ENCODE measurements around the gene MYO5C. TPM values are rescaled to one million over a fixed set of nuclear protein-coding genes. Genes with fewer than 3 reads are reported as not detected.

MYO5C gene
- total and polyA plus RNA-seq, 2 donors (not counting 3 experiments of a cell fraction or from before 2014, with no cell fraction given): 7.5 to 19.4 TPM

DNA sequence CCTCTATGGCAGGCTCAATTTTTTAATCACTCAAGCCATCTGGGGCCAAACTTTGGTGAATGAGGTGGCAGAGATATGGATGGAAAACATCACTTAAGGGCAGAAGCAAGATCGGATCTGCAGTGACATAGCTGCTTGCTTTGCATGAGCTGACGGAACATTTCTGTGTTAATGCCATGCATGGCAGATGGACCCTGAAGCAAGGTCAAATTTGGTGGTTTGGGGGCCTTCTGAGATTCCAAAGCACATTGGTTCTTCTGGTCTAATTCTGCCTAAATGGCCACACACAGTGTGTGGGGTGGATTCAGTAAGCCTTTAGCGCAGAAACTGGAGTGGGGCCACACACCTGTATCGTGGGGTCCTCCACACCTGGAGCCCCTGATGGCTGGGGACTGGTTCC lies 144.7 kb downstream of the MYO5C start:
- Histone ChIP-seq H3K9me3 (replicated peaks; ENCODE audit: control insufficient read depth, insufficient read depth, low read length) (no peaks in the 10 kb centered on the region), H3K4me3 (replicated peaks in 1 of 3; ENCODE audit: insufficient read depth in 1 of 3, low read depth in 1 of 3, low read length in 3 of 3) (no peak overlapping the region), H4K20me1 (replicated peaks; ENCODE audit: control insufficient read depth, extremely low read depth, insufficient read depth, low read length) (no peaks in the 10 kb centered on the region), H2AFZ (ENCODE audit: low read depth, low read length) (no peak overlapping the region), H3K9me1 (replicated peaks; ENCODE audit: control insufficient read depth, extremely low read depth, insufficient read depth, low read length) (no peaks in the 10 kb centered on the region), H3K79me2 (ENCODE audit: control insufficient read depth, insufficient read depth, low read length) (no peaks in the 10 kb centered on the region), H3K4me2 (ENCODE audit: insufficient read depth, low read length) (no peak overlapping the region), H3K9ac (replicated peaks; ENCODE audit: extremely low read depth, insufficient read depth, low read length) (no peak overlapping the region), H3K27me3 (ENCODE audit: control insufficient read depth in 2 of 2, insufficient read depth in 2 of 2, low read length in 2 of 2) (no peaks in the 10 kb centered on the region), H3K4me1 (ENCODE audit: control insufficient read depth, extremely low read depth, insufficient read depth, low read length) (no peaks in the 10 kb centered on the region), H3K36me3 (ENCODE audit: control insufficient read depth in 2 of 2, extremely low read depth in 1 of 2, insufficient read depth in 2 of 2, low read length in 2 of 2) (peaks cover 0 to 7% of the 10 kb centered on the region in 2 experiments), H3K27ac (ENCODE audit: insufficient read depth, low read depth, low read length) (no peak overlapping the region)
- TF ChIP-seq, protein P1, sequence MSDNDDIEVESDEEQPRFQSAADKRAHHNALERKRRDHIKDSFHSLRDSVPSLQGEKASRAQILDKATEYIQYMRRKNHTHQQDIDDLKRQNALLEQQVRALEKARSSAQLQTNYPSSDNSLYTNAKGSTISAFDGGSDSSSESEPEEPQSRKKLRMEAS (IDR thresholded peaks at IDR 0.05; ENCODE audit: insufficient read depth, insufficient read length): no peak
- TF ChIP-seq POLR2A (IDR thresholded peaks at IDR 0.05; ENCODE audit: low read depth, low read length) (no peak), FOS (IDR thresholded peaks at IDR 0.05; ENCODE audit: borderline replicate concordance, insufficient read depth, low read length) (no peak), EZH2 (IDR thresholded peaks at IDR 0.05; ENCODE audit: borderline replicate concordance, low read depth, low read length, severe bottlenecking) (no peak), GATA2 (IDR thresholded peaks at IDR 0.05; ENCODE audit: insufficient read depth, insufficient read length, low read depth, low read length) (no peak), POLR2AphosphoS5 (IDR thresholded peaks at IDR 0.05; ENCODE audit: insufficient read depth, low read depth, low read length) (no peak), JUN (IDR thresholded peaks at IDR 0.05; ENCODE audit: borderline replicate concordance, insufficient read depth, insufficient read length, low read depth) (no peak), MYC (IDR thresholded peaks at IDR 0.05; ENCODE audit: low read depth, low read length) (no peak)
- TF ChIP-seq, protein P2, sequence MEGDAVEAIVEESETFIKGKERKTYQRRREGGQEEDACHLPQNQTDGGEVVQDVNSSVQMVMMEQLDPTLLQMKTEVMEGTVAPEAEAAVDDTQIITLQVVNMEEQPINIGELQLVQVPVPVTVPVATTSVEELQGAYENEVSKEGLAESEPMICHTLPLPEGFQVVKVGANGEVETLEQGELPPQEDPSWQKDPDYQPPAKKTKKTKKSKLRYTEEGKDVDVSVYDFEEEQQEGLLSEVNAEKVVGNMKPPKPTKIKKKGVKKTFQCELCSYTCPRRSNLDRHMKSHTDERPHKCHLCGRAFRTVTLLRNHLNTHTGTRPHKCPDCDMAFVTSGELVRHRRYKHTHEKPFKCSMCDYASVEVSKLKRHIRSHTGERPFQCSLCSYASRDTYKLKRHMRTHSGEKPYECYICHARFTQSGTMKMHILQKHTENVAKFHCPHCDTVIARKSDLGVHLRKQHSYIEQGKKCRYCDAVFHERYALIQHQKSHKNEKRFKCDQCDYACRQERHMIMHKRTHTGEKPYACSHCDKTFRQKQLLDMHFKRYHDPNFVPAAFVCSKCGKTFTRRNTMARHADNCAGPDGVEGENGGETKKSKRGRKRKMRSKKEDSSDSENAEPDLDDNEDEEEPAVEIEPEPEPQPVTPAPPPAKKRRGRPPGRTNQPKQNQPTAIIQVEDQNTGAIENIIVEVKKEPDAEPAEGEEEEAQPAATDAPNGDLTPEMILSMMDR (IDR thresholded peaks at IDR 0.05; ENCODE audit: extremely low read depth in 1 of 2, insufficient read depth in 1 of 2, low read depth in 1 of 2, low read length in 2 of 2): no peak
- ChIA-PET POLR2A (no interaction called here), CTCF (interaction anchor here (0.8 to 1.1 kb wide), 2 partner anchors 57 to 72 kb away, joined by 3 read pairs; no protein-coding TSS in a partner anchor)
- dilution Hi-C loops (cut with MboI; ENCODE audit: extremely low pct_ligation_motif_present, low sequenced_read_pairs) (no loop called here), intact Hi-C loops (cut with micrococcal nuclease) (no loop called here)
- BruUV-seq (replicated peaks): no TSS peak
- DNase-seq (ENCODE audit: low read depth, low spot score) (no peak), FAIRE-seq (no peak)
